Spleen (tissue), 11 donors: ENCODE results near the gene SMLR1. TPM values are rescaled to one million over a fixed set of nuclear protein-coding genes. Genes with fewer than 3 reads are reported as not detected.

Experiments used
- DNase-seq: peaks from one replicate; pipeline ENCODE4 v3.0.0-alpha.2; 2020
- H3K27ac ChIP-seq, 8 donors: fragments of 200-600 bp; sonication (generic) in 7 of 8; 1 replicate in 4 of 8; 2 replicates in 4 of 8; pipeline versions ENCODE4 v1.5.0 to v1.8.0; 2016 to 2021; ENCODE audit warnings: inconsistent platforms in 4 of 8, mild to moderate bottlenecking in 4 of 8, moderate library complexity in 1 of 8
- H3K27me3 ChIP-seq, 7 donors: fragments of 200-600 bp; sonication (generic) in 6 of 7; replicated peaks in 1 of 7; 1 replicate in 4 of 7; 2 replicates in 3 of 7; pipeline versions ENCODE4 v1.5.0 to v1.8.0; 2016 to 2021; ENCODE audit warnings: inconsistent platforms in 3 of 7, mild to moderate bottlenecking in 1 of 7
- H3K36me3 ChIP-seq, 6 donors: fragments of 200-600 bp; sonication (generic) in 5 of 6; 1 replicate in 4 of 6; 2 replicates in 2 of 6; pipeline versions ENCODE4 v1.5.0 to v1.8.0; 2016 to 2021; ENCODE audit warnings: inconsistent platforms in 2 of 6
- H3K4me1 ChIP-seq, 6 donors: fragments of 200-600 bp; sonication (generic) in 5 of 6; 1 replicate in 3 of 6; 2 replicates in 3 of 6; pipeline versions ENCODE4 v1.5.0 to v1.8.0; 2016 to 2021; ENCODE audit warnings: inconsistent platforms in 3 of 6
- H3K4me3 ChIP-seq, 8 donors: fragments of 200-600 bp; sonication (generic) in 7 of 8; 1 replicate in 4 of 8; 2 replicates in 4 of 8; pipeline versions ENCODE4 v1.5.0 to v1.8.0; 2016 to 2021; ENCODE audit warnings: inconsistent platforms in 4 of 8, mild to moderate bottlenecking in 4 of 8, moderate library complexity in 2 of 8
- H3K9me3 ChIP-seq, 8 donors: fragments of 200-600 bp; sonication (generic) in 7 of 8; 1 replicate in 4 of 8; 2 replicates in 4 of 8; pipeline versions ENCODE4 v1.5.0 to v1.8.0; 2016 to 2021; ENCODE audit warnings: inconsistent platforms in 4 of 8
- POLR2A ChIP-seq, 3 donors: fragments of 450-650 bp; IDR thresholded peaks; one replicate each; pipeline ENCODE4 v1.5.1; 2017; ENCODE audit warnings: antibody characterized with exemption in 3 of 3, mild to moderate bottlenecking in 1 of 3
- POLR2AphosphoS5 ChIP-seq, 3 donors: sonication (generic); formaldehyde crosslinking; IDR thresholded peaks; one replicate each; pipeline ENCODE4 v1.5.1; 2017; ENCODE audit warnings: antibody characterized with exemption in 3 of 3
- WGBS, 5 donors: extraction: QIAGEN DNeasy Blood & Tissue Kit in 3 of 5; methylation state at CpG; one replicate each; pipeline versions ENCODE4 v1.1.5 to v1.1.7; 2013 to 2018; 5-methylcytosine and 5-hydroxymethylcytosine counted together
- intact Hi-C: fragments of 100-400 bp; cut with DNase I; formaldehyde crosslinking; loops from one replicate; pipeline ENCODE4 v1.15.0; 2023; ENCODE audit warnings: low total_unique reads
- polyA plus RNA-seq, 3 donors: library from polyadenylated mRNA; stranded (reverse); fragments of 200-250 nt; gene quantifications; one replicate each; pipeline ENCODE4 v1.2.1, GENCODE V29; 2013
- total RNA-seq, 7 donors: library from RNA; depleted of rRNA in 3 of 7; stranded (reverse); fragments of >200 nt in 3 of 7; fragmentation: NEBNext Ultra II Directional in 4 of 7; extraction: Animal tissue kit (Norgen Biotek cat#: 25700) in 4 of 7; gene quantifications; one replicate each; pipeline versions ENCODE4 v1.1.0 to v1.2.1, GENCODE V29; 2016 to 2021
- TF ChIP-seq, protein P1 (sequence below), 11 experiments: fragments of 200-600 bp in 7 of 11; fragments of 450-650 bp in 4 of 11; sonication (generic) in 4 of 11; IDR thresholded peaks in 8 of 11; conservative IDR thresholded peaks in 3 of 11; 1 replicate in 7 of 11; 2 replicates in 4 of 11; pipeline versions ENCODE4 v1.4.0 to v1.8.0; 2016 to 2021; ENCODE audit warnings: antibody characterized with exemption in 11 of 11, inconsistent platforms in 4 of 11, mild to moderate bottlenecking in 1 of 11
- donor health status: healthy with polysubstance abuse.
- donor health status: DM: no; HTN: no; CAD: no; lungs with moderate emphysema.
- donor health status: DM: no; HTN: no; CAD: no.
- donor health status: Bipolar disorder and iron deficiency.
- donor health status: healthy.
- donor health status: DM: no; HTN: no; CAD: no.
- donor health status: DM: yes; HTN: yes; CAD: no.

Gene SMLR1
- total and polyA plus RNA-seq, 10 donors: not detected

DNA sequence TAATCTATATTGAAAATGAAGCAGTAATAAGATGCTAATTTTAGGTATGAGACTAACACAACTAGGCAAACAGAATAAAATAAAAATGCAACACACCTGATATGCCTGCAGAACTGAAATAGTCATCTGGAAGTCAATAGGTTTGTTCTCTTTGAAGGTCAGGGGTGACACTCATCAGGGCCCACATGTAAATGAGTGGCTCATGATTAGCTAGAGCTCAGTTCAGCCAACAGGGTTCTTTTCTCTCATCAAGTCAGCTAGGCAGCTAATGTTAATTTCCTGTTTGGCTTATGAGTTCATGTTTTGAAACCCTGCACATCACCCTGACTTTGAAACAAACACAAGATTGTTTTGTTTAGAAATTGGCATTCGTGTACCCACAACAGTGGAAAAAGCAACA, 23.8 kb downstream of the SMLR1 start:
- no peak overlapping the region for H3K4me3 ChIP-seq
- no peak overlapping the region for H3K27ac ChIP-seq
- peaks cover 0 to 30% (median 0%) of the 10 kb centered on the region in 6 donors for H3K36me3 ChIP-seq
- WGBS, 5 donors: 81 to 92% (median 83%) methylated on average over 1 of the region's 1 CpG
- no peak for DNase-seq
- no peaks in the 10 kb centered on the region for H3K27me3 ChIP-seq
- intact Hi-C loops: no loop called here
- TF ChIP-seq POLR2AphosphoS5 (IDR thresholded peaks at IDR 0.05) (no peak), POLR2A (IDR thresholded peaks at IDR 0.05) (no peak)
- TF ChIP-seq, protein P1, sequence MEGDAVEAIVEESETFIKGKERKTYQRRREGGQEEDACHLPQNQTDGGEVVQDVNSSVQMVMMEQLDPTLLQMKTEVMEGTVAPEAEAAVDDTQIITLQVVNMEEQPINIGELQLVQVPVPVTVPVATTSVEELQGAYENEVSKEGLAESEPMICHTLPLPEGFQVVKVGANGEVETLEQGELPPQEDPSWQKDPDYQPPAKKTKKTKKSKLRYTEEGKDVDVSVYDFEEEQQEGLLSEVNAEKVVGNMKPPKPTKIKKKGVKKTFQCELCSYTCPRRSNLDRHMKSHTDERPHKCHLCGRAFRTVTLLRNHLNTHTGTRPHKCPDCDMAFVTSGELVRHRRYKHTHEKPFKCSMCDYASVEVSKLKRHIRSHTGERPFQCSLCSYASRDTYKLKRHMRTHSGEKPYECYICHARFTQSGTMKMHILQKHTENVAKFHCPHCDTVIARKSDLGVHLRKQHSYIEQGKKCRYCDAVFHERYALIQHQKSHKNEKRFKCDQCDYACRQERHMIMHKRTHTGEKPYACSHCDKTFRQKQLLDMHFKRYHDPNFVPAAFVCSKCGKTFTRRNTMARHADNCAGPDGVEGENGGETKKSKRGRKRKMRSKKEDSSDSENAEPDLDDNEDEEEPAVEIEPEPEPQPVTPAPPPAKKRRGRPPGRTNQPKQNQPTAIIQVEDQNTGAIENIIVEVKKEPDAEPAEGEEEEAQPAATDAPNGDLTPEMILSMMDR (IDR thresholded peaks at IDR 0.05 in 8 of 11, conservative IDR thresholded peaks at IDR 0.05 in 3 of 11): no peak
- H3K4me1 ChIP-seq: peaks cover 0 to 27% (median 1%) of the 10 kb centered on the region in 6 donors
- H3K9me3 ChIP-seq: no peaks in the 10 kb centered on the region

DNA sequence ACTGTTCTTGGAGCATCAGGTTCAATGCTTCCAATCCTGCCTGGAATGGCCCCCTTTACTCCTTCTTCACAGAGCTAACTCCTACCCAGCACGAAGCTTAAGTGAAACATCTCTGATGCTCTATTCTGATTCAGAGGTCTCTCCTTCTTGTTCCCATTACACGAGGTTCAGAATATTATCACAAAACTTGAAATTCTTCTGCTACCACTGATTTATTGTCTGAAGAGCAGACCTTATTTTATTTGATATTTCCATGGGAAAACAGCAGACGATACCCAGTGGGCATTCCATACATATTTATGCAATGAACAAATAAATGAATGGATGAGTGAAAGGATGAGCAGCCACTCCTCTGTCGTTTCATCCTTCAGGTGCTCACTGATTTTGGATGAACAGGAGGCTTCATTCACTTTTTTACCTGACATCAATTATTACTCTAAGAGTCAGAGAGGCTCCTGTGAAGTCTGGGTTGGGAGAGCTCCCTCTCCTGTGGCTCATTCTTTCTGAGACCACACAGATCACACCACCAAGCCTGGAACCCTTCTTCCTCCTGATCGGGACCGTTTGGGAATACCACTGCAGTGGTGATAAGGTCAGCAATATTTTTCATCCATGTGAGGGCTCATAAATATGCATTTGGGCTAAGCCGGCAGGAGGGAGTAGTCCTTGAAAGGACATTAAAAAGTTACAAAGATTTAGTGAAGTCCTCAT, 25.8 kb downstream of the SMLR1 start:
- Histone ChIP-seq H3K4me1 (peaks cover 0 to 15% (median 1%) of the 10 kb centered on the region in 6 donors), H3K9me3 (no peaks in the 10 kb centered on the region), H3K27me3 (no peaks in the 10 kb centered on the region), H3K36me3 (peaks cover 0 to 35% (median 0%) of the 10 kb centered on the region in 6 donors), H3K27ac (no peak overlapping the region), H3K4me3 (no peak overlapping the region)
- intact Hi-C loops: no loop called here
- DNase-seq: no peak
- TF ChIP-seq, protein P1 (IDR thresholded peaks at IDR 0.05 in 8 of 11, conservative IDR thresholded peaks at IDR 0.05 in 3 of 11): no peak
- no peak for TF ChIP-seq POLR2A (IDR thresholded peaks at IDR 0.05)
- TF ChIP-seq POLR2AphosphoS5 (IDR thresholded peaks at IDR 0.05): no peak
- whole genome bisulfite sequencing, 5 donors: 78 to 88% (median 86%) methylated on average over 7 of the region's 7 CpGs

DNA sequence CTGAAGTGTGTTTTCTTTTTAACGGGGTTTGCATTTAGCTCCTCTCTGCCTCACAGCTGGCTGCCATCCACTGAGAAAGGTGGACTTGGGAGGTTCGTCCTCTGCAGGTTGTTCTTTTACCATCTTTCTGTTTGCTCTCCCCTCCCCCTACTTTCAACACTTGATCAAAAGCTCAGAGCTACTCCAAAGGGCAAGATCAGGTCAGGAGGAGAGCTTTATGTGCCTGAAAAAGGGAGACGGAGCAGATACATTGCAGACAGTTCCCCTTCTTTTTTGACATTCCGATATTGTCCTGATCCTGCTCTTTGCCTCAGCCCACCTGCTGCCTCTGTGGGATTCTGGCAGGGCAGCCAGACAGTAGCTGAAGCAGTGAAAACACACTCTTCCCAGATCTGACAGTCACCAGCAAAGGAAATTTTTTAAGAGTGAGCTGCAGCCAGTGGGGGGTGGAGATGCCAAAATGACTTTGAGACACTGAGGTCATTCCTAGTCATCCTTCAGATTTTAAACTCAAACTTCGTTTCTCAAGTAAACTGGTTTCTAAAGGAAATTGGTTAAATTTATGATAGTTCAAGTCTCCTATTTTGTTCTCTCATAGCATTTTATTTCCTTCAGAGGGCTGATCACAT, 26.5 kb downstream of the SMLR1 start:
- WGBS, 5 donors: 78 to 90% (median 85%) methylated on average over 5 of the region's 5 CpGs
- Histone ChIP-seq H3K4me3 (no peak overlapping the region), H3K36me3 (peaks cover 0 to 41% (median 0%) of the 10 kb centered on the region in 6 donors), H3K27ac (no peak overlapping the region), H3K4me1 (peaks cover 0 to 9% (median 0%) of the 10 kb centered on the region in 6 donors), H3K27me3 (no peaks in the 10 kb centered on the region), H3K9me3 (no peaks in the 10 kb centered on the region)
- TF ChIP-seq POLR2A (IDR thresholded peaks at IDR 0.05): no peak
- no peak for TF ChIP-seq POLR2AphosphoS5 (IDR thresholded peaks at IDR 0.05)
- TF ChIP-seq, protein P1 (IDR thresholded peaks at IDR 0.05 in 8 of 11, conservative IDR thresholded peaks at IDR 0.05 in 3 of 11): no peak
- intact Hi-C loops: no loop called here
- no peak for DNase-seq

DNA sequence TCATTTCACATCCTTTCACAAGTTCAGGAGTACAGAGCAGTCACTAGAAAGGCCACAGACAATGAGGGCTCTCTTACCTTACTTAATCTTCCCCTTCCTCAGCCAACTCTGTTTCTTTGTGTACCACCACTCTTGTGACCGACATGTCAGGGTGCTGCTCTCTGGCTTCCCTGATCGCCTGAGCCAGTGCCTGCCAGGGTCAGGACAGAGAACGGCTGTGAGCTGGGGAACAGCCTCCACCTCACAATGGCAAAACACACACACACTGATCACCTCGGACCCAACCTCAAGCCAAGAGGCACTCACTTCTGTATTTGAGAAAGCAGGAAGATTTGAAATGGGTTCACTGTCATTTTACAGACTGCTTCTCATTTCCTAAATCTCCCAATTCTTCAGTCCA, 30.8 kb downstream of the SMLR1 start:
- H3K27ac ChIP-seq: no peak overlapping the region
- TF ChIP-seq POLR2A (IDR thresholded peaks at IDR 0.05): no peak
- TF ChIP-seq, protein P1 (IDR thresholded peaks at IDR 0.05 in 8 of 11, conservative IDR thresholded peaks at IDR 0.05 in 3 of 11): no peak
- TF ChIP-seq POLR2AphosphoS5 (IDR thresholded peaks at IDR 0.05): no peak
- no peak overlapping the region for H3K4me3 ChIP-seq
- peaks cover 0 to 70% (median 2%) of the 10 kb centered on the region in 6 donors for H3K36me3 ChIP-seq
- 89 to 96% (median 95%) methylated on average over 4 of the region's 4 CpGs for WGBS, 5 donors
- DNase-seq: no peak
- intact Hi-C loops: no loop called here
- no peaks in the 10 kb centered on the region for H3K4me1 ChIP-seq
- H3K27me3 ChIP-seq: no peaks in the 10 kb centered on the region
- H3K9me3 ChIP-seq: no peaks in the 10 kb centered on the region
